GM13977 (cell line): ENCODE results near the gene CFDP1.

Experiments
- DNase-seq: peaks from one replicate; pipeline ENCODE4 v3.0.0; 2012; ENCODE audit warnings: low spot score
- in situ Hi-C: fragments of 300-500 bp; cut with MboI; formaldehyde crosslinking; loops from one replicate; pipeline ENCODE4 v1.12.0; 2022; ENCODE audit warnings: low sequenced_read_pairs, low pct_unique_long_range_greater_than_20kb, mixed read lengths, inconsistent platforms; ENCODE audit not compliant: unreplicated experiment
- TF ChIP-seq, protein P1 (sequence below): IDR thresholded peaks from 2 replicates; pipeline ENCODE4 v1.5.1; 2012; ENCODE audit warnings: mild to moderate bottlenecking, control low read depth; ENCODE audit not compliant: insufficient read depth; ENCODE audit errors: extremely low read depth, missing control alignments

CFDP1 gene

DNA sequence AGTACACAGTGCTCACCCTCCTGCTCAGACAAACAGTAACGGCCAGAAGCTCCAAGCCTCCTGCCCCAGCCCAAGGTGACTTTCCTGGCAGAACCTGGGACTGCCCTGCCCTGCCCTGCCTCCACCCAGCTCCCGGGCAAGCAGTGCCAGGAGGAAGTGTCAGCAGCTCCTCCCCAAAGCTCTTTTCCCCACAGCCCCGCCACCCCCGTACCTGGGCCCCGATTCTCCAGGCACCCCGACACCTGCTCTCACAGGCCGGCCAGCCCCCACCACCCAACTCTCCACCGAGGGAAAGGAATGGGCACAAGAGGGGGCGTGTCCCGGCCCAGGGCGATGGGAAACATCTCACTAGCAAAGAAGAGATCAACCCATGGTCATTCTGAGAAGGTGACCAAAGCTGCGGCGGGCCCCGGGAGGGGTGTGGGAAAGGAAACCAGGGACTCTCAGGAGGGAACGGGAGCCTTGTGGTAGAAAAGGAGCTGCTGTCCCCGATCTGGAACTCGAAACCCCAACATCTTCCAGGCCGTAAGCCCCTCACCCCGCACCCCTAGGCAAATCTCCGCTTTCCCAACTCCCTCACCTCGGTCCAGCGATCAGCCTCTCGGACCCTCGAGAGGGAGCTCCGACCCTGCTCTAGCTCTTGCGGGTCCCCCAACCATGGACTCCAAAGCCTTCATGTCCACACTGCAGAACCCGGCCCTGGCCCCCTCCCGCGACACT, 183.1 kb downstream of the CFDP1 start:
- in situ Hi-C loops = no loop called here
- DNase-seq = no peak
- TF ChIP-seq, protein P1, sequence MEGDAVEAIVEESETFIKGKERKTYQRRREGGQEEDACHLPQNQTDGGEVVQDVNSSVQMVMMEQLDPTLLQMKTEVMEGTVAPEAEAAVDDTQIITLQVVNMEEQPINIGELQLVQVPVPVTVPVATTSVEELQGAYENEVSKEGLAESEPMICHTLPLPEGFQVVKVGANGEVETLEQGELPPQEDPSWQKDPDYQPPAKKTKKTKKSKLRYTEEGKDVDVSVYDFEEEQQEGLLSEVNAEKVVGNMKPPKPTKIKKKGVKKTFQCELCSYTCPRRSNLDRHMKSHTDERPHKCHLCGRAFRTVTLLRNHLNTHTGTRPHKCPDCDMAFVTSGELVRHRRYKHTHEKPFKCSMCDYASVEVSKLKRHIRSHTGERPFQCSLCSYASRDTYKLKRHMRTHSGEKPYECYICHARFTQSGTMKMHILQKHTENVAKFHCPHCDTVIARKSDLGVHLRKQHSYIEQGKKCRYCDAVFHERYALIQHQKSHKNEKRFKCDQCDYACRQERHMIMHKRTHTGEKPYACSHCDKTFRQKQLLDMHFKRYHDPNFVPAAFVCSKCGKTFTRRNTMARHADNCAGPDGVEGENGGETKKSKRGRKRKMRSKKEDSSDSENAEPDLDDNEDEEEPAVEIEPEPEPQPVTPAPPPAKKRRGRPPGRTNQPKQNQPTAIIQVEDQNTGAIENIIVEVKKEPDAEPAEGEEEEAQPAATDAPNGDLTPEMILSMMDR = no peak

- TF ChIP-seq, protein P1 = no peak
- no peak for DNase-seq
- in situ Hi-C loops = no loop called here
Measured at GRCh38 chr16:75249441-75249840, 183.9 kb downstream of the CFDP1 start.

DNA sequence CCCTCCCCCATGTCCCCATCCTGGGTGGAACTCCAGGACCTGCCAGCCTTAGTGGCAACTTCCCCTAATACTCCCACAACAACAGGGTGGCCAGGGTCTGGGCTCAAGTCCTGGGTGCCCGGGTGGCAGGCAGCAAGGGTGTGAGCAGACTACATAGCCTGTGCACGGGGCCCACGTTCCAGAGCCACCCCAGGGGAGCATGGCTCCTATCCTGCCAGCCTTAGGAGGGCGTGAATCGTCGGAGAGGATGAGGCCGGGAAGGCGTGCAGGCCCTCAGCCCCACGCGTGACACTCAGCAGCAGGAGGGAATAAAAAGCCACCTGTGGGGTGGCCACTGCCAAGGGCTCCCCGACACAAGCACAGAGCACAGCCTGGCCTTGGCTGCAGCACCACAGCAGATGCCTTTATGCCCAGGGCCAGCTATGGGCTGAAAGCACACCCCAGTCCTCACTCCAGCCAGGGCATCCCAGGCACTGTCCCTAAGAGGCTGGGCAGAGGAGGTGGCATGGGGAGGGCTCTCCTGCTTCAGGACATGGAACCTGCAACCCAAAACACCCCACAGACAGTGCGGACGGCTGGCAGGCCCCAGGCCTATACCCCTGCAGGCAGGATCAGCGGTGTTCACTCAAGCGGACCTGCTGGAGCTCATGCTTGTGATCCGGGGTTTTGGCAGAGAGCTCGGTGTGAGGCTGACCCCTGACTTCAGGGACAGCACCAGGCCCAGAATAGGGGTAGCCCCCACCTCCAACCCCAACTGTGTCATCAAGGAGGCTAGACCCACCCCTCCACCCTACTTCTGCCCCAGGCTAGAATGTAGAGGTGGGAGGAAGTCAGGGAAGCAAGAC, 184.5 kb downstream of the CFDP1 start:
- in situ Hi-C loops = no loop called here
- DNase-seq = no peak
- TF ChIP-seq, protein P1 = no peak

DNA sequence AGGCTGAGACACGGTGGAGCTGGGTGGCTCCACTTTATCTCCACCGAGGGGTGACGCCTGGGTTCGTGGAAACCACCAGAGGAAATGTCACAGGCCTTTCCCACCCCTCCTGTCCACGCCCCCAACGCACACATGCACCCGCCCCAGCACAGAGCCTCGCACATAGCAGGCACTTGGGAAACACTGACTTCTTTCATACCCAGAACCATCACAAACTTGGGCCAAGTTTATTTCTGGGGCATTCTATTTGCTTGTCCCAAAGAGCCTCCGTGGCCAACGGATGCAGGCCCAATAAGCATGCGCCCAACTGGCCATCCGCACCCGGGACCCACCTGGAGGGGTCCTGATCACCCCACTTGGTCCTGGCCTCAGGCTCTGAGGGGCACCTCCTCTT, 185.2 kb downstream of the CFDP1 start:
- in situ Hi-C loops = no loop called here
- no peak for DNase-seq
- TF ChIP-seq, protein P1 = no peak

DNA sequence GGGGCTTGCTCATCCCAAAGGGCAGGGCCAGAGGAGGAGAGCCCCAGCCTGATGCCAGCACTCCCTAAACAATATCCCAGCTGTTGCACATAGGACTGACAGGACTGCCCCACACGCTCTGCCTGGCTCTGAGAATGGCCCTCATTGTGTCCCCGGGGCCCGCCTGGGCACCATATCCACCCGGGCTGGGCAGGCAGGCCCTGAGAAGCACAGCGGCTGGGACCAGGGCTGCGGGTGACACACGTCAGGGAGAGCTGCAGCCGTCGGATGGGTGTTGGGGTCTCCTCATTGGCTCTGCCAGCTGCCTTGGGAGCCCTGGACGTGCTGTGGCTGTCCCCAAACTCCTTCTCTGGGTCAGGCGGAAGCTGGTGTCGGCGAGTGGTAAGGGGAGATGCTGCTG, 186.1 kb downstream of the CFDP1 start:
- DNase-seq = no peak
- in situ Hi-C loops = no loop called here
- TF ChIP-seq, protein P1 = no peak

- DNase-seq = no peak
- in situ Hi-C loops = no loop called here
- TF ChIP-seq, protein P1 = no peak
Measured at GRCh38 chr16:75246504-75247205, 186.6 kb downstream of the CFDP1 start.
